Lung (tissue), 12 donors: ENCODE data around the gene PCK1. TPM values are rescaled to one million over a fixed set of nuclear protein-coding genes. Genes with fewer than 3 reads are reported as not detected.

Experiments used
- ATAC-seq: fragments of 200-7000 bp; cut with Tn5 transposase; one replicate; pipeline ENCODE4 v1.9.1; 2020; ENCODE audit warnings: moderate number of reproducible peaks; ENCODE audit not compliant: insufficient read depth, low FRiP score
- DNase-seq, 3 donors: peaks; one replicate each; pipeline ENCODE4 v3.0.0-alpha.2; 2013 to 2017
- H3K27ac ChIP-seq, 2 donors: one replicate each; pipeline ENCODE4 v1.5.1; 2013; ENCODE audit warnings: mild to moderate bottlenecking in 2 of 2, moderate library complexity in 2 of 2, control low read depth in 1 of 2, inconsistent platforms in 1 of 2, low read depth in 1 of 2, low read length in 1 of 2
- H3K27me3 ChIP-seq, 3 donors: one replicate each; pipeline ENCODE4 v1.5.1; 2013; ENCODE audit warnings: low read length in 2 of 3; ENCODE audit not compliant: control insufficient read depth in 3 of 3, insufficient read depth in 3 of 3
- H3K36me3 ChIP-seq, 4 donors: one replicate each; pipeline ENCODE4 v1.5.1; 2013; ENCODE audit warnings: low read length in 4 of 4, mild to moderate bottlenecking in 1 of 4, moderate library complexity in 1 of 4; ENCODE audit not compliant: control insufficient read depth in 4 of 4, insufficient read depth in 4 of 4
- H3K4me1 ChIP-seq, 5 donors: one replicate each; pipeline ENCODE4 v1.5.1; 2013; ENCODE audit warnings: low read length in 5 of 5, mild to moderate bottlenecking in 2 of 5, moderate library complexity in 1 of 5; ENCODE audit not compliant: control insufficient read depth in 5 of 5, insufficient read depth in 5 of 5
- H3K4me3 ChIP-seq: one replicate; pipeline ENCODE4 v1.5.1; 2013; ENCODE audit warnings: mild to moderate bottlenecking, control low read depth, moderate library complexity
- H3K9ac ChIP-seq, 2 donors: one replicate each; pipeline ENCODE4 v1.5.1; 2013; ENCODE audit warnings: low read length in 2 of 2, control low read depth in 1 of 2; ENCODE audit not compliant: insufficient read depth in 1 of 2
- H3K9me3 ChIP-seq, 4 donors: one replicate each; pipeline ENCODE4 v1.5.1; 2013; ENCODE audit warnings: low read length in 3 of 4, mild to moderate bottlenecking in 1 of 4, moderate library complexity in 1 of 4; ENCODE audit not compliant: control insufficient read depth in 4 of 4, insufficient read depth in 3 of 4
- CTCF ChIP-seq: IDR thresholded peaks from 2 replicates; pipeline ENCODE4 v1.5.1; 2012; ENCODE audit warnings: mild to moderate bottlenecking; ENCODE audit errors: control extremely low read depth, extremely low read depth
- WGBS, 2 donors: extraction: QIAGEN DNeasy Blood & Tissue Kit; methylation state at CpG; one replicate each; pipeline ENCODE4 v1.1.7; 2013; 5-methylcytosine and 5-hydroxymethylcytosine counted together
- polyA plus RNA-seq, 2 donors: library from polyadenylated mRNA; stranded (reverse); fragments of 200-250 nt; gene quantifications; one replicate each; pipeline ENCODE4 v1.2.1, GENCODE V29; 2013
- total RNA-seq, 2 donors: library from RNA; depleted of rRNA in 1 of 2; stranded (reverse); fragments of >200 nt in 1 of 2; gene quantifications; one replicate each; pipeline ENCODE4 v1.2.1, GENCODE V29; 2014 to 2021
- donor health status: control.
- donor health status: control.
- donor health status: Bipolar disorder and iron deficiency.
- donor health status: healthy.
- donor health status: DM: yes; HTN: yes; CAD: no.

The PCK1 gene
- total and polyA plus RNA-seq, 4 donors: 0.05 to 1.7 (median 0.55) TPM

- DNase-seq (no peak), ATAC-seq (no peak)
- H3K27me3 ChIP-seq: peaks cover 0 to 4% (median 3%) of the 10 kb centered on the region in 3 donors
- no peak for TF ChIP-seq CTCF
- peaks cover 0 to 2% (median 0%) of the 10 kb centered on the region in 5 donors for H3K4me1 ChIP-seq
- no peak overlapping the region for H3K9ac ChIP-seq
- no peak overlapping the region for H3K27ac ChIP-seq
- H3K36me3 ChIP-seq: no peaks in the 10 kb centered on the region
- 34 to 50% methylated on average over 5 of the region's 5 CpGs for WGBS, 2 donors
- no peak overlapping the region for H3K4me3 ChIP-seq
- H3K9me3 ChIP-seq: peaks cover 0 to 1% (median 0%) of the 10 kb centered on the region in 4 donors
These were observed 44.1 kb downstream of the PCK1 start for GRCh38 chr20:57605045-57605444.

DNA sequence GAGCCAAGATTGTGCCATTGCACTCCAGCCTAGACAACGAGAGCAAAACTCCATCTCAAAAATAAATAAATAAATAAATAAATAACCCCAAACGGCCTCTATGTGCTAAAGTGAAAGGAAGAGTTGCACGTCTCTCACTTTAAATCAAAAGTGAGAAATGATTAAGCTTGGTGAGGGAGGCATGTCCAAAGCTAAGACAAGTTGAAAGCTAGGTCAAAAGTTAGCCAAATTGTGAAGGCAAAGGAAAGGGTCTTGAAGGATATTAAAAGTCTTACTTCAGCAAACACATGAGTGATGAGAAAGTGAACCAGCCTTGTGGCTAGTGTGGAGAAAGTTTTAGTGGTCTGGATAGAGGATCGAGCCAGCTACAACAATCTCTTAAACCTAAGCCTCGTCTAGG lies 45.0 kb downstream of the PCK1 start:
- no peak overlapping the region for H3K4me3 ChIP-seq
- no peak overlapping the region for H3K27ac ChIP-seq
- H3K9ac ChIP-seq: no peak overlapping the region
- DNase-seq (no peak), ATAC-seq (no peak)
- H3K36me3 ChIP-seq: no peaks in the 10 kb centered on the region
- TF ChIP-seq CTCF: no peak
- peaks cover 0 to 1% (median 0%) of the 10 kb centered on the region in 4 donors for H3K9me3 ChIP-seq
- WGBS, 2 donors: 79 to 85% methylated on average over 5 of the region's 5 CpGs
- peaks cover 0 to 4% (median 3%) of the 10 kb centered on the region in 3 donors for H3K27me3 ChIP-seq
- H3K4me1 ChIP-seq: no peaks in the 10 kb centered on the region

- Histone ChIP-seq H3K27ac (no peak overlapping the region), H3K36me3 (no peaks in the 10 kb centered on the region), H3K27me3 (peaks cover 0 to 4% (median 3%) of the 10 kb centered on the region in 3 donors), H3K9me3 (no peaks in the 10 kb centered on the region), H3K4me1 (no peaks in the 10 kb centered on the region), H3K4me3 (no peak overlapping the region), H3K9ac (no peak overlapping the region)
- no peak for TF ChIP-seq CTCF
- 78 to 88% methylated on average over 7 of the region's 7 CpGs for WGBS, 2 donors
- no peak for ATAC-seq
- no peak for DNase-seq
These were observed 47.6 kb downstream of the PCK1 start for GRCh38 chr20:57608516-57608915.
